Uterus (tissue), 4 donors: ENCODE measurements around the gene M1AP. TPM values are rescaled to one million over a fixed set of nuclear protein-coding genes. Genes with fewer than 3 reads are reported as not detected.

Experiments
- DNase-seq, 2 donors: peaks; one replicate each; pipeline ENCODE4 v3.0.0-alpha.2; 2019 to 2020
- H3K27ac ChIP-seq, 2 donors: fragments of 200-600 bp; sonication (generic); 1 replicate in 1 of 2; 2 replicates in 1 of 2; pipeline ENCODE4 v1.5.1; 2016 to 2018
- H3K27me3 ChIP-seq, 2 donors: fragments of 200-600 bp; sonication (generic); one replicate each; pipeline ENCODE4 v1.5.1; 2018 to 2019; ENCODE audit warnings: control low read depth in 1 of 2
- H3K36me3 ChIP-seq, 2 donors: fragments of 200-600 bp; sonication (generic); one replicate each; pipeline ENCODE4 v1.5.1; 2019; ENCODE audit warnings: control low read depth in 1 of 2
- H3K4me1 ChIP-seq, 2 donors: fragments of 200-600 bp; sonication (generic); one replicate each; pipeline ENCODE4 v1.5.1; 2018 to 2019; ENCODE audit warnings: control low read depth in 1 of 2
- H3K4me3 ChIP-seq, 2 donors: fragments of 200-600 bp; sonication (generic); 1 replicate in 1 of 2; 2 replicates in 1 of 2; pipeline ENCODE4 v1.5.1; 2018 to 2019; ENCODE audit warnings: mild to moderate bottlenecking in 1 of 2
- H3K9me3 ChIP-seq, 2 donors: fragments of 200-600 bp; sonication (generic); one replicate each; pipeline ENCODE4 v1.5.1; 2019; ENCODE audit warnings: control low read depth in 1 of 2
- POLR2A ChIP-seq, 2 donors: fragments of 450-650 bp; IDR thresholded peaks; one replicate each; pipeline ENCODE4 v1.6.1; 2016; ENCODE audit warnings: antibody characterized with exemption in 2 of 2, mild to moderate bottlenecking in 1 of 2, moderate library complexity in 1 of 2
- intact Hi-C: fragments of 100-400 bp; cut with DNase I; formaldehyde crosslinking; loops from one replicate; pipeline ENCODE4 v1.15.1; 2023; ENCODE audit warnings: low total_unique reads
- total RNA-seq, 4 donors: library from RNA; depleted of rRNA in 3 of 4; stranded (reverse); fragments of >200 nt in 3 of 4; gene quantifications; one replicate each; pipeline versions ENCODE4 v1.1.0 to v1.2.4, GENCODE V29; 2014 to 2023
- TF ChIP-seq, protein P1 (sequence below), 4 experiments: fragments of 200-600 bp in 2 of 4; fragments of 450-650 bp in 2 of 4; sonication (generic) in 2 of 4; IDR thresholded peaks; one replicate each; pipeline ENCODE4 v1.5.1; 2016 to 2019; ENCODE audit warnings: antibody characterized with exemption in 4 of 4, mild to moderate bottlenecking in 2 of 4, moderate library complexity in 1 of 4
- donor health status: DM: yes; HTN: yes; CAD: no.

M1AP gene
- total RNA-seq, 4 donors from 2014 or later = 0.49 to 0.76 TPM; not detected in 2

DNA sequence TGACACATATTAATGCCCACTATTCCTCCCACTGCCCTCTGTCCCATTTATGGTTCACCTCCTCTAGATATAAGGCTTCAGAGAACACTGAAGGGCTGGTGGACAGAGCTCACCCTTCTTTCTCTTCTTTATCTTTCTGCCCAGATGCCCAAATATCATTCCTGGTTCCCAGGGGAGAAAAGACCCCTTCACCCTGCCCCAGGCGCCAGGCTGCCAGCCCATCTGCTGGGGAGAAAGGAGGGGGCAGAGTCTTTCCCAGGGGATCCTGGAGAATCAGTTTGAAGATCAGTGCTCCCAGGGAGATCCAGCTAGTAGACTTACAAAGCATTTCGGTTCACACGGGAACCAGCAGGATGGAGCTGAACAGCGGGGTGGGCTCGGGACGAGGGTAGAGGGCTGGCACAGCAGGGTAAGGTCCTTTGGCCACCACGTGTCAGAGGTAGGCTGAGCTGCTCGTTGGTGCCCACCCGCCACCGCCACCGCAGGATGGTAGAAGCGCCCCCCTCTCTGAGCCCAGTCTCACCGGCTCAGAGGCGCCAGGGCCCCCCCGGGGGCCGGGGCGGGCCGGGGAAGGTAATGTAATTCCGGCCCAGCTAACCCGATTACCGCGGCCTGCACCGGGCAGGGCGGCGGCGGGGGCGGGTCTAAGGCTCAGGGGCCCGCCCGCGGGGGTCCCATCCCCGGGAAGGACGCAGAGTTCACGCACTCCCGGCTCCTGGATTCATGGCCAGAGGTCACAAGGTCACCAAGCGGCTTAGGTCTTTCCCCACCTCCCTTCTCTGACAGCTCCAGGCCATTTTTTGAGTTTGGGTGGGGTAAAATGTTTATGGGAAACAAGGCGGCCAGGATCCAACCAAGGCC lies 135.2 kb downstream of the M1AP start:
- Histone ChIP-seq H3K27me3 (peaks cover 34 to 41% of the 10 kb centered on the region in 2 donors), H3K9me3 (no peaks in the 10 kb centered on the region)

DNA sequence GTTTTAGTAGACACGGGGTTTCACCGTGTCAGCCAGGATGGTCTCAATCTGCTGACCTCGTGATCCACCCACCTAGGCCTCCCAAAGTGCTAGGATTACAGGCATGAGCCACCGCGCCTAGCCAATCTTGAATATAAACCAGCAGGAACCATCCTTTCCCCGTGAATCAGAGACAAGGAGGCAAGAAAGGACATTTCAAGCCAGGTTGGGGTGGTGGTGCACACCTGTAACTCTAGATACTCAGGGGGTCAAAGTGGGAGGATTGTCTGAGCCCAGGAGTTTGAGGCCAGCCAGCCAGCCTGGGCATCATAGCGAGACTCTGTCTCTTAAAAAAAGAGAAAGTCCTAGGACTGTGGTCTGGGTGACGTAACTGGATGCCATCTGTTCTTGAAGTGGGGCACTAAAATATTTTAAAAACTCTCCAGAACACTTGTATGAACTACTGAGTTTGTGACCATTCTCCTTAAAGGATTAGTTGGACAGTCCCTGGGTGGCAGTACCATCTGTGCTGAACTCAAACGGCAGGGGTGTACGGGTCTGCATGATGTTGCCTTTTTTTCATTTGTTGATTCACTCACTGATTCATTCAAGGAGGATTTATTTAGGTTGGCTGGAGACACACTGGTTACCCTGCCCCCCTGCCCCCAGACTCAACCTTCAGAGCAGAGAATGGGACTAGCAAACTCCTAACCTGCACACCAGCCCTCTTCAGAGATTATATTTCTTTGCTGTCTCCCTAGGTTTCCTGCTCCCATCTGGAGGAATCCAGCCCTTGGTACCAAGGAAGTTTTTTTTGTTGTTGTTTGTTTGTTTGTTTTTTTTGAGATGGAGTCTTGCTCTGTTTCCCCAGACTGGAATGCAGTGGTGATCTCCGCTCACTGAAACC lies 136.8 kb downstream of the M1AP start:
- no peak overlapping the region for H3K27ac ChIP-seq
- H3K9me3 ChIP-seq = no peaks in the 10 kb centered on the region
- no peaks in the 10 kb centered on the region for H3K36me3 ChIP-seq
- H3K27me3 ChIP-seq = peaks cover 29 to 31% of the 10 kb centered on the region in 2 donors
- no peak for TF ChIP-seq POLR2A (IDR thresholded peaks at IDR 0.05)
- TF ChIP-seq, protein P1, sequence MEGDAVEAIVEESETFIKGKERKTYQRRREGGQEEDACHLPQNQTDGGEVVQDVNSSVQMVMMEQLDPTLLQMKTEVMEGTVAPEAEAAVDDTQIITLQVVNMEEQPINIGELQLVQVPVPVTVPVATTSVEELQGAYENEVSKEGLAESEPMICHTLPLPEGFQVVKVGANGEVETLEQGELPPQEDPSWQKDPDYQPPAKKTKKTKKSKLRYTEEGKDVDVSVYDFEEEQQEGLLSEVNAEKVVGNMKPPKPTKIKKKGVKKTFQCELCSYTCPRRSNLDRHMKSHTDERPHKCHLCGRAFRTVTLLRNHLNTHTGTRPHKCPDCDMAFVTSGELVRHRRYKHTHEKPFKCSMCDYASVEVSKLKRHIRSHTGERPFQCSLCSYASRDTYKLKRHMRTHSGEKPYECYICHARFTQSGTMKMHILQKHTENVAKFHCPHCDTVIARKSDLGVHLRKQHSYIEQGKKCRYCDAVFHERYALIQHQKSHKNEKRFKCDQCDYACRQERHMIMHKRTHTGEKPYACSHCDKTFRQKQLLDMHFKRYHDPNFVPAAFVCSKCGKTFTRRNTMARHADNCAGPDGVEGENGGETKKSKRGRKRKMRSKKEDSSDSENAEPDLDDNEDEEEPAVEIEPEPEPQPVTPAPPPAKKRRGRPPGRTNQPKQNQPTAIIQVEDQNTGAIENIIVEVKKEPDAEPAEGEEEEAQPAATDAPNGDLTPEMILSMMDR (IDR thresholded peaks at IDR 0.05) = no peak
- H3K4me1 ChIP-seq = peaks cover 0 to 18% of the 10 kb centered on the region in 2 donors
- no peak for DNase-seq
- intact Hi-C loops = no loop called here
- no peak overlapping the region for H3K4me3 ChIP-seq

More for the DNA sequence above, 135.2 kb downstream of the M1AP start:
- intact Hi-C loops = no loop called here
- Histone ChIP-seq H3K4me1 (peaks cover 0 to 12% of the 10 kb centered on the region in 2 donors), H3K4me3 (no peak overlapping the region), H3K27ac (no peak overlapping the region), H3K36me3 (no peaks in the 10 kb centered on the region)
- TF ChIP-seq, protein P1 (IDR thresholded peaks at IDR 0.05) = no peak
- TF ChIP-seq POLR2A (IDR thresholded peaks at IDR 0.05) = no peak
- no peak for DNase-seq

DNA sequence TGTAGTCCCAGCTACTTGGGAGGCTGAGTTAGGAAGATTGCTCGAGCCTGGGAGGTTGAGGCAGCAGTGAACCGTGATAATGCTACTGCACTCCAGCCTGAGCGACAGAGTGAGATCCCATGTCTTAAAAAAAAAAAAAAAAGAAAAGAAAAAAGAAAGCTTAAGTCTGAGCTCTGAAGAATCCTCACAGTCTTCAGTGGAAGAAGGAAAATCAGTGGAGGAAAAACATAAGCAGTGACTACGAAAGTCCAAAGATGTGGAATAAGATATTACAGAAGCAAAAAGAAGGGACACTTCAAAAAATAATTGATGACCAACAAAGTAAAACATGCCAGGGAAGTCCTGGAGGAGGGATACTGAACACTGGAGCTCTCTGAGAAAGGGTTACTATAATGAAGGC lies 137.9 kb downstream of the M1AP start:
- Histone ChIP-seq H3K27ac (no peak overlapping the region), H3K4me1 (peaks cover 0 to 17% of the 10 kb centered on the region in 2 donors), H3K9me3 (no peaks in the 10 kb centered on the region), H3K4me3 (no peak overlapping the region), H3K36me3 (no peaks in the 10 kb centered on the region), H3K27me3 (peaks cover 25% of the 10 kb centered on the region in 2 donors)
- TF ChIP-seq, protein P1 (IDR thresholded peaks at IDR 0.05) = no peak
- TF ChIP-seq POLR2A (IDR thresholded peaks at IDR 0.05) = no peak
- no peak for DNase-seq
- intact Hi-C loops = no loop called here

DNA sequence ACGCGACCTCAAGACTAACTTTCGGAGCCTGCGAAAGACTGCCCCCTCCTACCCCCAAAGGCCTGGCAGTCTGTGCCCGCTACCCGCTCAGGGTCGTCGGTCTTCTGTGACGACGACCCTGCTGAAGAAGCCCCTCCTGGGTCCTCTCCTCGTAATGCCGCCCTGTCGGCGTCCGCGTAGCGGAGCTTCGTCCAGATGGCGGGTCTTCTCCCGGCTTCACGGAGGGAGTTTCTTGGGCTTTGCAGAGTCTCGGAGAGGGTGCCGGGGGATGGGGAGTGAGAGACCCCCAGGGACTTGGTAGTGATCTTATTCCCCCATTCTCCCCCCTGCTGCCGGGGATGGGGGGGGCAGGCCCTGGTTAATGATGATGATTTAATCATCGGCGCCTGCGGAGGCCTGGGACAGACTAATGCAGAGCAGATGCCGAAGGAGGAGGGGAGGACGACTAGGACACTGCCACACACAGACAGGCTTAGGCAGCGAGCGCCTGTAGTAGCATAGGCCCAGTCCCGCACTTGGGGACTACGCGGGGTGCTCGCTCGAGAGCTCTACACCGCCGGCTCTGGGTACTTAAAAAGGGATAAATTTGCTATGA lies 140.1 kb downstream of the M1AP start:
- H3K4me3 ChIP-seq = peak overlapping the region; percentile 72 to 73
- peaks cover 4 to 6% of the 10 kb centered on the region in 2 donors for H3K27me3 ChIP-seq
- no peaks in the 10 kb centered on the region for H3K9me3 ChIP-seq
- peaks cover 0 to 9% of the 10 kb centered on the region in 2 donors for H3K4me1 ChIP-seq
- DNase-seq = no peak
- no peaks in the 10 kb centered on the region for H3K36me3 ChIP-seq
- TF ChIP-seq POLR2A (IDR thresholded peaks at IDR 0.05) = no peak
- TF ChIP-seq, protein P1 (IDR thresholded peaks at IDR 0.05) = no peak
- intact Hi-C loops = no loop called here
- H3K27ac ChIP-seq = peak overlapping the region; percentile 97 to 99

Other genes starting within 250 kb of the M1AP start
- 1 to 10 TPM in 3 of 4 donors, not detected in 1; 2.1 to 5.7 (median 2.9) TPM for gene C2orf81, start 226.7 kb downstream of the M1AP start, total RNA-seq
- gene WDR54, start 226.6 kb downstream of the M1AP start, total RNA-seq = 10 to 100 TPM in 3 of 4 donors, not detected in 1; 12.3 to 19.7 (median 16.3) TPM
- gene RTKN, start 206.4 kb downstream of the M1AP start, total RNA-seq = 10 to 100 TPM in 2 of 4 donors, 1 to 10 TPM in 2; 9.8 to 36.3 (median 12.0) TPM
- gene INO80B, start 193.2 kb downstream of the M1AP start, total RNA-seq = 10 to 100 TPM; 28.5 to 63.3 (median 48.0) TPM
- gene WBP1, start 189.9 kb downstream of the M1AP start, total RNA-seq = 10 to 100 TPM; 25.4 to 74.2 (median 50.8) TPM
- gene MOGS, start 182.9 kb downstream of the M1AP start, total RNA-seq = 10 to 100 TPM; 20.2 to 56.2 (median 29.8) TPM
- 100 to 1,000 TPM in 1 of 4 donors, 10 to 100 TPM in 2, 1 to 10 TPM in 1; 8.8 to 101 (median 45.8) TPM for gene MRPL53, start 175.7 kb downstream of the M1AP start, total RNA-seq
- 10 to 100 TPM; 10.9 to 42.8 (median 35.7) TPM for gene CCDC142, start 165.3 kb downstream of the M1AP start, total RNA-seq
- gene TTC31, start 165.2 kb downstream of the M1AP start, total RNA-seq = 10 to 100 TPM in 3 of 4 donors, 1 to 10 TPM in 1; 8.5 to 29.2 (median 17.5) TPM
- 1 to 10 TPM in 1 of 4 donors, not detected in 3; 2.9 TPM for gene LBX2, start 148.7 kb downstream of the M1AP start, total RNA-seq
- 10 to 100 TPM in 2 of 4 donors, 1 to 10 TPM in 2; 2.9 to 11.3 (median 9.7) TPM for gene PCGF1, start 140.6 kb downstream of the M1AP start, total RNA-seq
- under 1 TPM in 1 of 4 donors, not detected in 3; 0.55 TPM for gene TLX2, start 133.9 kb downstream of the M1AP start, total RNA-seq
- gene DQX1, start 122.1 kb downstream of the M1AP start, total RNA-seq = not detected
- gene AUP1, start 118.6 kb downstream of the M1AP start, total RNA-seq = 10 to 100 TPM; 62.8 to 87.0 (median 70.7) TPM
- 10 to 100 TPM; 13.1 to 40.1 (median 33.9) TPM for gene HTRA2, start 118.4 kb downstream of the M1AP start, total RNA-seq
- gene LOXL3, start 94.4 kb downstream of the M1AP start, total RNA-seq = 10 to 100 TPM in 3 of 4 donors, 1 to 10 TPM in 1; 9.5 to 26.5 (median 17.5) TPM
- gene DOK1, start 93.6 kb downstream of the M1AP start, total RNA-seq = 10 to 100 TPM in 3 of 4 donors, under 1 TPM in 1; 0.29 to 85.0 (median 13.8) TPM
- gene SEMA4F, start 5.9 kb upstream of the M1AP start, total RNA-seq = 10 to 100 TPM in 1 of 4 donors, 1 to 10 TPM in 3; 1.3 to 14.5 (median 4.8) TPM
- 1 to 10 TPM in 3 of 4 donors, under 1 TPM in 1; 0.29 to 8.6 (median 1.2) TPM for gene HK2, start 185.8 kb upstream of the M1AP start, total RNA-seq